ENCODE data around the gene SNX4.

- TF ChIP-seq CTCF (IDR thresholded peaks at IDR 0.05) (no peak), POLR2A (IDR thresholded peaks at IDR 0.05) (no peak)
Observed at GRCh38 chr3:125480656-125481374, 39.2 kb downstream of the SNX4 start.

Data from esophagus squamous epithelium (tissue), 4 donors.